A673 (cell line): ENCODE data around the gene CST1. TPM values are rescaled to one million over a fixed set of nuclear protein-coding genes. Genes with fewer than 3 reads are reported as not detected.

Experiments
- BruUV-seq: library from RNA; stranded (reverse); fragments of 400-500 nt; replicated peaks from 2 replicates; lab custom pipeline; 2021; lab: Mats Ljungman, UMichigan
- CTCF ChIA-PET: fragments of 300-600 bp; sonication (Branson Sonifier 250); formaldehyde crosslinking; loops from one replicate; lab custom pipeline; 2022; ENCODE audit warnings: antibody characterized with exemption; lab: Charles Lee
- POLR2A ChIA-PET: fragments of 300-600 bp; sonication (Branson Sonifier 250); formaldehyde crosslinking; loops from one replicate; lab custom pipeline; 2022; ENCODE audit warnings: antibody characterized with exemption; ENCODE audit not compliant: low non-redundant PET; lab: Charles Lee
- DNase-seq: peaks from one replicate; pipeline ENCODE4 v3.0.0-alpha.2; 2015; ENCODE audit warnings: low spot score
- H3K27ac ChIP-seq: fragments of 200-600 bp; sonication (generic); 2 replicates; pipeline ENCODE4 v1.5.1; 2016; ENCODE audit warnings: mixed run types, low read depth, mild to moderate bottlenecking, mixed read lengths, antibody characterized with exemption, low read length; ENCODE audit not compliant: poor library complexity, severe bottlenecking
- H3K27me3 ChIP-seq: fragments of 200-600 bp; sonication (generic); replicated peaks from 2 replicates; pipeline ENCODE4 v1.6.1; 2017; ENCODE audit warnings: mixed run types, low read depth, mild to moderate bottlenecking, mixed read lengths, antibody characterized with exemption, low read length; ENCODE audit not compliant: insufficient read depth, poor library complexity
- H3K36me3 ChIP-seq: fragments of 200-600 bp; sonication (generic); 2 replicates; pipeline ENCODE4 v1.6.1; 2016; ENCODE audit warnings: mixed run types, mild to moderate bottlenecking, mixed read lengths, antibody characterized with exemption, low read length; ENCODE audit not compliant: insufficient read depth, poor library complexity, severe bottlenecking
- H3K4me1 ChIP-seq: fragments of 200-600 bp; sonication (generic); 2 replicates; pipeline ENCODE4 v1.6.1; 2017; ENCODE audit warnings: mixed run types, mild to moderate bottlenecking, mixed read lengths, antibody characterized with exemption, low read length; ENCODE audit not compliant: insufficient read depth, poor library complexity, severe bottlenecking
- H3K4me3 ChIP-seq: fragments of 200-600 bp; sonication (generic); 2 replicates; pipeline ENCODE4 v1.5.1; 2016; ENCODE audit warnings: low read depth, mixed run types, mild to moderate bottlenecking, mixed read lengths, low read length; ENCODE audit not compliant: poor library complexity, severe bottlenecking
- H3K9me3 ChIP-seq: fragments of 200-600 bp; sonication (generic); 2 replicates; pipeline ENCODE4 v1.6.1; 2016; ENCODE audit warnings: mixed run types, low read depth, mild to moderate bottlenecking, mixed read lengths, antibody characterized with exemption, low read length; ENCODE audit not compliant: poor library complexity, severe bottlenecking
- EZH2 ChIP-seq: fragments of 200-600 bp; sonication (generic); IDR thresholded peaks from 2 replicates; pipeline ENCODE4 v1.6.1; 2017; ENCODE audit warnings: borderline replicate concordance, low read depth, mild to moderate bottlenecking, mixed read lengths, antibody characterized with exemption, low read length; ENCODE audit not compliant: poor library complexity, severe bottlenecking
- intact Hi-C: fragments of 100-400 bp; cut with micrococcal nuclease; formaldehyde crosslinking; loops from one replicate; pipeline ENCODE4 v1.10.0; 2022; ENCODE audit not compliant: unreplicated experiment
- total RNA-seq: library from RNA; stranded (reverse); gene quantifications from 2 replicates; pipeline ENCODE4 v1.2.3, GENCODE V29; 2021
- TF ChIP-seq, protein P1 (sequence below): fragments of 300-800, 200-600 bp; sonication (generic); conservative IDR thresholded peaks from 2 replicates; pipeline ENCODE4 v1.5.1; 2017; ENCODE audit warnings: low read depth, mild to moderate bottlenecking, antibody characterized with exemption, low read length, moderate library complexity, mixed read lengths

The CST1 gene
- total RNA-seq, 1 experiment from 2014 or later: not detected

GRCh38 chr20:23794841-23795240 lies 44.1 kb upstream of the CST1 start:
- TF ChIP-seq EZH2: no peak
- TF ChIP-seq, protein P1, sequence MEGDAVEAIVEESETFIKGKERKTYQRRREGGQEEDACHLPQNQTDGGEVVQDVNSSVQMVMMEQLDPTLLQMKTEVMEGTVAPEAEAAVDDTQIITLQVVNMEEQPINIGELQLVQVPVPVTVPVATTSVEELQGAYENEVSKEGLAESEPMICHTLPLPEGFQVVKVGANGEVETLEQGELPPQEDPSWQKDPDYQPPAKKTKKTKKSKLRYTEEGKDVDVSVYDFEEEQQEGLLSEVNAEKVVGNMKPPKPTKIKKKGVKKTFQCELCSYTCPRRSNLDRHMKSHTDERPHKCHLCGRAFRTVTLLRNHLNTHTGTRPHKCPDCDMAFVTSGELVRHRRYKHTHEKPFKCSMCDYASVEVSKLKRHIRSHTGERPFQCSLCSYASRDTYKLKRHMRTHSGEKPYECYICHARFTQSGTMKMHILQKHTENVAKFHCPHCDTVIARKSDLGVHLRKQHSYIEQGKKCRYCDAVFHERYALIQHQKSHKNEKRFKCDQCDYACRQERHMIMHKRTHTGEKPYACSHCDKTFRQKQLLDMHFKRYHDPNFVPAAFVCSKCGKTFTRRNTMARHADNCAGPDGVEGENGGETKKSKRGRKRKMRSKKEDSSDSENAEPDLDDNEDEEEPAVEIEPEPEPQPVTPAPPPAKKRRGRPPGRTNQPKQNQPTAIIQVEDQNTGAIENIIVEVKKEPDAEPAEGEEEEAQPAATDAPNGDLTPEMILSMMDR: no peak
- DNase-seq: no peak
- H3K36me3 ChIP-seq: no peaks in the 10 kb centered on the region
- no peaks in the 10 kb centered on the region for H3K4me1 ChIP-seq
- intact Hi-C loops: loop anchor here (10.0 kb wide), 1 partner anchor 200 kb away; no protein-coding TSS in a partner anchor
- BruUV-seq: no TSS peak
- ChIA-PET CTCF (no interaction called here), POLR2A (no interaction called here)
- peaks cover 3% of the 10 kb centered on the region for H3K27me3 ChIP-seq
- H3K27ac ChIP-seq: no peak overlapping the region
- H3K9me3 ChIP-seq: no peaks in the 10 kb centered on the region
- H3K4me3 ChIP-seq: no peak overlapping the region

- POLR2A ChIA-PET: no interaction called here
- intact Hi-C loops: loop anchor here (10.0 kb wide), 1 partner anchor 201 kb away; no protein-coding TSS in a partner anchor
- BruUV-seq: no TSS peak
- CTCF ChIA-PET: interaction anchor here (0.5 kb wide), 1 partner anchor 560 kb away, joined by 8 read pairs; no protein-coding TSS in a partner anchor
- Histone ChIP-seq H3K4me3 (no peak overlapping the region), H3K4me1 (no peaks in the 10 kb centered on the region), H3K9me3 (no peaks in the 10 kb centered on the region), H3K27me3 (peaks cover 3% of the 10 kb centered on the region), H3K36me3 (no peaks in the 10 kb centered on the region), H3K27ac (no peak overlapping the region)
- DNase-seq: no peak
- TF ChIP-seq EZH2: no peak
- TF ChIP-seq, protein P1: no peak
Measured at GRCh38 chr20:23794065-23794464, 43.3 kb upstream of the CST1 start.

DNA sequence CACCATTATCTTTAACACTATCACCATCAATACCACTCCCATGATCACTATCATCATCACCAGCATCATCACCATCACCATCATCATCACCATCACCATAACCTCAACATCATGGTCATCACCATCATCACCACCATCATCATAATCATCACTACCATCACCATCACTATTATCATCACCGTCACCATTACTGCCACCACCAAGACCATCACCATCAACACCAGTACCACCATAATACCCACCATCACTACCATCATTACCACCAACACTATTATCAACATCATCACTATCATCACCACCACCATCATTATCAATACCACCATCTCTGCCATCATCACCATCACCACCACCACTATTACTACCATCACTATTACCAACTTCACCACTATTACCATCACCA lies 32.7 kb upstream of the CST1 start:
- DNase-seq: no peak
- H3K9me3 ChIP-seq: no peaks in the 10 kb centered on the region
- POLR2A ChIA-PET: no interaction called here
- H3K27ac ChIP-seq: no peak overlapping the region
- H3K36me3 ChIP-seq: no peaks in the 10 kb centered on the region
- H3K27me3 ChIP-seq: no peaks in the 10 kb centered on the region
- TF ChIP-seq EZH2: no peak
- TF ChIP-seq, protein P1: no peak
- H3K4me1 ChIP-seq: no peaks in the 10 kb centered on the region
- intact Hi-C loops: loop anchor here (10.0 kb wide), 1 partner anchor 191 kb away; no protein-coding TSS in a partner anchor
- H3K4me3 ChIP-seq: no peak overlapping the region
- CTCF ChIA-PET: no interaction called here
- no TSS peak for BruUV-seq
